IMR-90 (cell line): Measurements from ENCODE around the gene ARAP1. TPM values are rescaled to one million over a fixed set of nuclear protein-coding genes. Genes with fewer than 3 reads are reported as not detected.
A peak's percentile ranks its signal among the peaks of the same experiment; 100 is the strongest.

ENCODE experiments used
- ATAC-seq: fragments of 200-7000 bp; cut with Tn5 transposase; 2 replicates; pipeline ENCODE4 v1.9.1; 2020; ENCODE audit warnings: low read depth, mild to moderate bottlenecking, moderate library complexity
- BruUV-seq: library from RNA; stranded (reverse); fragments of 400-500 nt; replicated peaks from 2 replicates; lab custom pipeline; 2021; lab: Mats Ljungman, UMichigan
- CTCF ChIA-PET: fragments of 300-600 bp; formaldehyde crosslinking; extraction: SDS; loops from one replicate; lab custom pipeline; 2021; ENCODE audit warnings: antibody characterized with exemption; lab: Yijun Ruan, JAX
- POLR2A ChIA-PET: fragments of 300-600 bp; sonication (Branson Sonifier 250); formaldehyde crosslinking; loops from one replicate; lab custom pipeline; 2022; ENCODE audit warnings: antibody characterized with exemption; ENCODE audit not compliant: unreplicated experiment; lab: Charles Lee
- DNase-seq: peaks from one replicate; pipeline ENCODE4 v3.0.0; 2013
- H2AFZ ChIP-seq: replicated peaks from 2 replicates; pipeline ENCODE3; 2013; ENCODE audit warnings: low read length, mild to moderate bottlenecking; ENCODE audit not compliant: poor library complexity
- H2AK5ac ChIP-seq: 2 replicates; pipeline ENCODE4 v1.6.1; 2013; ENCODE audit warnings: low read depth, low read length, inconsistent platforms
- H2AK9ac ChIP-seq: replicated peaks from 2 replicates; pipeline ENCODE3; 2013; ENCODE audit warnings: mild to moderate bottlenecking, low read depth, low read length, moderate library complexity; ENCODE audit not compliant: poor library complexity
- H2BK120ac ChIP-seq: 2 replicates; pipeline ENCODE4 v1.6.1; 2013; ENCODE audit warnings: low read depth, low read length, inconsistent platforms
- H2BK15ac ChIP-seq: 3 replicates; pipeline ENCODE4 v1.6.1; 2013; ENCODE audit warnings: low read depth, low read length, inconsistent platforms
- H2BK20ac ChIP-seq: 2 replicates; pipeline ENCODE4 v1.6.1; 2013; ENCODE audit warnings: low read depth, mild to moderate bottlenecking, inconsistent platforms, low read length, moderate library complexity
- H2BK5ac ChIP-seq: 2 replicates; pipeline ENCODE4 v1.6.1; 2013; ENCODE audit warnings: mild to moderate bottlenecking, low read depth, low read length, inconsistent platforms; ENCODE audit not compliant: poor library complexity, severe bottlenecking
- H3K14ac ChIP-seq: replicated peaks from 2 replicates; pipeline ENCODE4 v1.6.1; 2013; ENCODE audit warnings: low read depth, low read length, inconsistent platforms
- H3K18ac ChIP-seq: 2 replicates; pipeline ENCODE4 v1.6.1; 2013; ENCODE audit warnings: low read depth, low read length, control low read depth
- H3K23ac ChIP-seq: 2 replicates; pipeline ENCODE4 v1.6.1; 2013; ENCODE audit warnings: low read depth, low read length, inconsistent platforms
- H3K27ac ChIP-seq: 2 replicates; pipeline ENCODE4 v1.5.1; 2013; ENCODE audit warnings: mild to moderate bottlenecking, control low read depth, low read length; ENCODE audit not compliant: insufficient read depth
- H3K27me3 ChIP-seq: 2 replicates; pipeline ENCODE4 v1.6.1; 2013; ENCODE audit warnings: low read length; ENCODE audit not compliant: control insufficient read depth, insufficient read depth
- H3K36me3 ChIP-seq: 2 replicates; pipeline ENCODE4 v1.6.1; 2013; ENCODE audit warnings: low read length, mixed read lengths; ENCODE audit not compliant: control insufficient read depth, insufficient read depth
- H3K4ac ChIP-seq: 2 replicates; pipeline ENCODE4 v1.6.1; 2013; ENCODE audit warnings: low read depth, low read length, inconsistent platforms
- H3K4me1 ChIP-seq: 2 replicates; pipeline ENCODE4 v1.6.1; 2013; ENCODE audit warnings: low read length, mixed read lengths; ENCODE audit not compliant: control insufficient read depth, insufficient read depth
- H3K4me2 ChIP-seq: 2 replicates; pipeline ENCODE4 v1.6.1; 2013; ENCODE audit warnings: low read depth, mild to moderate bottlenecking, control low read depth, low read length, moderate library complexity
- H3K4me3 ChIP-seq: 2 replicates; pipeline ENCODE4 v1.5.1; 2013; ENCODE audit warnings: low read depth, mild to moderate bottlenecking, control low read depth, low read length, moderate library complexity; ENCODE audit not compliant: insufficient read depth
- H3K56ac ChIP-seq: 2 replicates; pipeline ENCODE4 v1.6.1; 2013; ENCODE audit warnings: low read length, inconsistent platforms; ENCODE audit not compliant: insufficient read depth; ENCODE audit errors: extremely low read depth
- H3K79me1 ChIP-seq, 2 experiments: 2 replicates each; pipeline ENCODE4 v1.6.1; 2013; ENCODE audit warnings: low read length in 2 of 2, inconsistent platforms in 1 of 2, low read depth in 1 of 2
- H3K9ac ChIP-seq: 2 replicates; pipeline ENCODE4 v1.6.1; 2013; ENCODE audit warnings: low read depth, low read length, control low read depth
- H3K9me1 ChIP-seq: 2 replicates; pipeline ENCODE4 v1.6.1; 2013; ENCODE audit warnings: low read length, inconsistent platforms; ENCODE audit not compliant: insufficient read depth
- H3K9me3 ChIP-seq: 2 replicates; pipeline ENCODE4 v1.6.1; 2013; ENCODE audit warnings: low read length; ENCODE audit not compliant: control insufficient read depth, insufficient read depth
- H4K20me1 ChIP-seq: 2 replicates; pipeline ENCODE4 v1.6.1; 2013; ENCODE audit warnings: low read length, inconsistent platforms; ENCODE audit not compliant: insufficient read depth
- H4K5ac ChIP-seq: 2 replicates; pipeline ENCODE4 v1.6.1; 2013; ENCODE audit warnings: mild to moderate bottlenecking, low read depth, low read length, control low read depth
- H4K8ac ChIP-seq, 2 experiments: 2 replicates each; pipeline ENCODE4 v1.6.1; 2013; ENCODE audit warnings: low read depth in 2 of 2, low read length in 2 of 2, control low read depth in 1 of 2, inconsistent platforms in 1 of 2
- H4K91ac ChIP-seq: 2 replicates; pipeline ENCODE4 v1.6.1; 2013; ENCODE audit warnings: low read depth, low read length, inconsistent platforms; ENCODE audit not compliant: insufficient read depth
- CHD1 ChIP-seq: IDR thresholded peaks from 2 replicates; pipeline ENCODE4 v1.6.1; 2012; ENCODE audit warnings: low read depth, low read length, improper control_type of control experiment
- ELK1 ChIP-seq: fragments of 150-350 bp; IDR thresholded peaks from 2 replicates; pipeline ENCODE4 v1.6.1; 2016; ENCODE audit warnings: low read depth, mild to moderate bottlenecking, low read length, moderate library complexity, borderline replicate concordance
- MAFK ChIP-seq: IDR thresholded peaks from 2 replicates; pipeline ENCODE4 v1.6.1; 2012; ENCODE audit warnings: low read depth, low read length, improper control_type of control experiment
- MXI1 ChIP-seq: IDR thresholded peaks from 2 replicates; pipeline ENCODE4 v1.6.1; 2012; ENCODE audit warnings: low read depth, mild to moderate bottlenecking, low read length, moderate library complexity, borderline replicate concordance
- RCOR1 ChIP-seq: IDR thresholded peaks from 2 replicates; pipeline ENCODE4 v1.6.1; 2012; ENCODE audit warnings: mild to moderate bottlenecking, low read length, improper control_type of control experiment; ENCODE audit not compliant: insufficient replicate concordance
- USF2 ChIP-seq: fragments of 150-350 bp; IDR thresholded peaks from 2 replicates; pipeline ENCODE4 v1.6.1; 2017; ENCODE audit warnings: mild to moderate bottlenecking, antibody characterized with exemption, low read length, low read depth
- WGBS, 2 experiments: methylation state at CpG; one replicate each; pipeline versions ENCODE4 v1.1.5 to v1.1.7; 2013; ENCODE audit warnings: missing lambda C conversion rate in 2 of 2; ENCODE audit not compliant: insufficient read length in 1 of 2; ENCODE audit errors: extremely low coverage in 2 of 2; 5-methylcytosine and 5-hydroxymethylcytosine counted together
- dilution Hi-C: fragments of 300-500 bp; cut with HindIII; formaldehyde crosslinking; loops from one replicate; pipeline ENCODE4 v1.14.3; 2018; ENCODE audit warnings: low sequenced_read_pairs; ENCODE audit not compliant: unreplicated experiment
- in situ Hi-C: fragments of 300-500 bp; cut with MboI; formaldehyde crosslinking; loops from 3 replicates; pipeline ENCODE4 v1.14.3; 2019; ENCODE audit warnings: low sequenced_read_pairs, inconsistent platforms, mixed read lengths
- intact Hi-C: fragments of 100-400 bp; cut with micrococcal nuclease; formaldehyde crosslinking; loops from 2 replicates; pipeline ENCODE4 v1.10.0; 2022
- polyA plus RNA-seq, 3 experiments: library from polyadenylated mRNA; depleted of rRNA; stranded (reverse); fragments of >200 nt; gene quantifications; 2 replicates each; pipeline ENCODE4 v1.2.3, GENCODE V29; 2012; ENCODE audit warnings: low replicate concordance in 1 of 3
- total RNA-seq: library from RNA; depleted of rRNA; stranded (reverse); fragments of >200 nt; gene quantifications from 2 replicates; pipeline ENCODE4 v1.2.3, GENCODE V29; 2012

The ARAP1 gene
- total and polyA plus RNA-seq, 2 of the 4 experiments (the other 2 are of a cell fraction), result 37.6 to 63.1 TPM

GRCh38 chr11:72642043-72642883 is 109.9 kb downstream of the ARAP1 start (continued):
- TF ChIP-seq USF2 (no peak), MXI1 (no peak)

- 0 out of 2 replicates have a peak, but pooled peaks cover 2% of the 10 kb centered on the region for H3K9me3 ChIP-seq
- no peaks in the 10 kb centered on the region for H4K20me1 ChIP-seq
- H4K5ac ChIP-seq, result no peak overlapping the region
- ChIA-PET POLR2A (no interaction called here), CTCF (interaction anchor here (0.5 kb wide), 1 partner anchor 185 kb away, joined by 3 read pairs; no protein-coding TSS in a partner anchor)
- no peak overlapping the region for H4K91ac ChIP-seq
- no peak overlapping the region for H3K4ac ChIP-seq
- no peak overlapping the region for H4K8ac ChIP-seq
- H2AK5ac ChIP-seq, result no peak overlapping the region
- no peak overlapping the region for H2BK15ac ChIP-seq
- H2BK5ac ChIP-seq, result no peak overlapping the region
- no peak overlapping the region for H3K23ac ChIP-seq
- intact Hi-C loops, result no loop called here
- in situ Hi-C loops, result loop anchor here (10.0 kb wide), 2 partner anchors 57 to 167 kb away; no protein-coding TSS in a partner anchor
- peak overlapping the region; percentile 54 for H3K4me2 ChIP-seq
- H3K4me1 ChIP-seq, result peaks cover 2% of the 10 kb centered on the region; the same call in 1 of the 2 replicates
- no peaks in the 10 kb centered on the region for H3K9me1 ChIP-seq
- no peak for ATAC-seq
- 19% methylated on average over 7 of the region's 12 CpGs; no CpG with 5 or more reads in 1 of the 2 experiments for WGBS, 2 experiments
- no peak overlapping the region for H3K18ac ChIP-seq
- no peak for TF ChIP-seq ELK1
- no peak for TF ChIP-seq RCOR1
- TF ChIP-seq MAFK, result no peak
- no peak for TF ChIP-seq CHD1
- no peak for TF ChIP-seq MXI1
- H3K14ac ChIP-seq, result no peak overlapping the region
- no peak overlapping the region for H3K9ac ChIP-seq
- no peak overlapping the region for H2AFZ ChIP-seq
- H3K56ac ChIP-seq, result no peak overlapping the region
- H3K27me3 ChIP-seq, result peaks cover 60% of the 10 kb centered on the region
- no peak for DNase-seq
- no peak overlapping the region for H2BK20ac ChIP-seq
- no peak overlapping the region for H2BK120ac ChIP-seq
- no peak overlapping the region for H2AK9ac ChIP-seq
- H3K36me3 ChIP-seq, result no peaks in the 10 kb centered on the region
- dilution Hi-C loops, result no loop called here
- no peaks in the 10 kb centered on the region for H3K79me1 ChIP-seq
- no TSS peak for BruUV-seq
- H3K27ac ChIP-seq, result no peak overlapping the region
- no peak overlapping the region for H3K4me3 ChIP-seq
These were observed 110.6 kb downstream of the ARAP1 start for GRCh38 chr11:72641522-72642042.
